ENCODE data around the gene PCDHGC4. TPM values are rescaled to one million over a fixed set of nuclear protein-coding genes. Genes with fewer than 3 reads are reported as not detected.

Gene PCDHGC4
- total RNA-seq, 2 experiments from 2014 or later: not detected

DNA sequence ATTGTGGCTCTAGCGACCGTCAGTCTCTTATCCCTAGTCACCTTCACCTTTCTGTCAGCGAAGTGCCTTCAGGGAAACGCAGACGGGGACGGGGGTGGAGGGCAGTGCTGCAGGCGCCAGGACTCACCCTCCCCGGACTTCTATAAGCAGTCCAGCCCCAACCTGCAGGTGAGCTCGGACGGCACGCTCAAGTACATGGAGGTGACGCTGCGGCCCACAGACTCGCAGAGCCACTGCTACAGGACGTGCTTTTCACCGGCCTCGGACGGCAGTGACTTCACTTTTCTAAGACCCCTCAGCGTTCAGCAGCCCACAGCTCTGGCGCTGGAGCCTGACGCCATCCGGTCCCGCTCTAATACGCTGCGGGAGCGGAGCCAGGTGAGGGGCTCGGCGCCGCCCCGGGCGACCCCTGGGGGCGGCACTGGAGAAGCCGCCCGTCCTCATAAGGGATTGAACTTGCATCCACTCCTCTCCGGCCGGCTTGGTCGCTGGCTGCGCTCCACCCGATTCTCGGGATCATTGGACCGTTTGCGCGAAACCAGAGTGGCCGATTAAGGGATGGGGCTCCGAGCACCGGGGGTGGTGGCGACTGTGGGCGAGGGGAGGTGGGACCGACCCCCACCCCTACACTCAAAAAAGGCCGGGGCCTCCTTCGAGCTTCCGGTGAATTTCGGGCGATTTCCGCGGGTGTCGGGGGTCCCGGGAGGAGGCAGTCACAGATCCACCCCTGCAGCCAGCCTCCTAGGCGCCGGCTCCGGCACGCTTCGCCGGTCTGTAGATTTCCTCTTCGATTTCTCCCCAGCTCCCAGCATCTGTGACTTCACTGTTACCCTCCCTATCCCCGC, 6.7 kb downstream of the PCDHGC4 start:
- H3K4me3 Mint-ChIP-seq: peak overlapping the region; percentile 56
- peaks cover 80% of the 10 kb centered on the region for H3K27me3 Mint-ChIP-seq (ENCODE audit: low read depth)
- POLR2A ChIA-PET: no interaction called here
- H3K27ac Mint-ChIP-seq: no peak overlapping the region
- H3K9me3 Mint-ChIP-seq (ENCODE audit: insufficient read depth): no peaks in the 10 kb centered on the region
- ATAC-seq (no peak), DNase-seq (no peak)
- CTCF ChIA-PET: interaction anchor here (1.0 to 1.3 kb wide), 3 partner anchors 13 to 71 kb away, joined by 3 to 5 read pairs (median 4); partner anchors contain the start of gene PCDHGA11
- peaks cover 2% of the 10 kb centered on the region for H3K36me3 Mint-ChIP-seq (ENCODE audit: low read depth)
- peaks cover 4% of the 10 kb centered on the region for H3K4me1 Mint-ChIP-seq (ENCODE audit: low read depth)

DNA sequence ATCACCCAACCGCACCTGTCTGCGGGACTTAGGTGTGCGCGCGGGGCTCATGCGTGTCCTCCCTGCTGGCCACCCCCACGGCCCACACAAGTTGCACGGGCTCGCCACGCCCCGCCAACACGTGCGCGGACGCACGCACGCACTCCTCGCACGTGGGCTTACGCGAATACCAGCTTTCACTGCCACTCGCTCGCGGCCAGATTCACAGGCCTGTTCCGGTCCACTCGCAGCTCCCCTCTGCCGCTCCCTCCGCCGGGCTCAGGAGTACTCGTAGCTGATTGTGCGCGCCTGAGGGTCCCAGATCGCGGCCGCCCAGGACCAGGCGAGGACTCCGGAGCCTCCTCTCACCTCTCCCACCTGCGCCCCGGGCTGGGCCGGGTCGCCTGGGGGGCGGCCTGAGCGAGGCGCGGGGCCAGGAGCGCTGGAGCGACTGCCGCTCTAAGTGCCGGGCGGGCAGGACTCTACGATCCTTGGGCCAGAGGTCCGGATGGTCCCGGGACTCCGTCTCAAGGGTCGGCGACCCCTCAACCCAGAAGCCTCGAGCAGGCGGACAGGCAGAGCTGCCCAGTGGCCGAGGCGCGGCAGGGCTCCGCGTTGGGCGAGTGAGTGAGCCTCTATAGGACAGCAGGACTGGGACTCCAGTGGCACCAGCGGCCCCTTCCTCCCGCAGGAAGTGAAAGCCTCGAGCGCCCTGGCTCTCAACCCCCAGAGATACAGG, 7.5 kb downstream of the PCDHGC4 start:
- ChIA-PET CTCF (interaction anchor here (1.0 to 1.4 kb wide), 6 partner anchors 14 to 80 kb away, joined by 3 to 6 read pairs (median 4); partner anchors contain the start of genes PCDHGA10 and PCDHGA11), POLR2A (interaction anchor here (1.0 kb wide), 1 partner anchor 8 kb away, joined by 3 read pairs; the partner anchor contains the start of gene PCDHGC4)
- Mint-ChIP-seq H3K9me3 (ENCODE audit: insufficient read depth) (no peaks in the 10 kb centered on the region), H3K4me1 (ENCODE audit: low read depth) (peaks cover 4% of the 10 kb centered on the region), H3K27me3 (ENCODE audit: low read depth) (peaks cover 76% of the 10 kb centered on the region), H3K36me3 (ENCODE audit: low read depth) (peaks cover 2% of the 10 kb centered on the region), H3K27ac (no peak overlapping the region), H3K4me3 (peak overlapping the region; percentile 56)
- peak; percentile 37 for ATAC-seq
- DNase-seq: no peak

GRCh38 chr5:141493500-141494422, 8.9 kb downstream of the PCDHGC4 start:
- ChIA-PET CTCF (interaction anchor here (0.8 to 1.5 kb wide), 5 partner anchors 18 to 81 kb away, joined by 3 to 6 read pairs (median 4); partner anchors contain the start of genes PCDHGA10 and PCDHGA12), POLR2A (interaction anchor here (0.6 to 1.0 kb wide), 2 partner anchors 10 to 20 kb away, joined by 3 read pairs; partner anchors contain the start of gene PCDHGC4)
- H3K36me3 Mint-ChIP-seq (ENCODE audit: low read depth): peaks cover 2% of the 10 kb centered on the region
- H3K27ac Mint-ChIP-seq: no peak overlapping the region
- peaks cover 4% of the 10 kb centered on the region for H3K4me1 Mint-ChIP-seq (ENCODE audit: low read depth)
- H3K27me3 Mint-ChIP-seq (ENCODE audit: low read depth): peaks cover 68% of the 10 kb centered on the region
- H3K4me3 Mint-ChIP-seq: no peak overlapping the region
- DNase-seq: no peak
- no peaks in the 10 kb centered on the region for H3K9me3 Mint-ChIP-seq (ENCODE audit: insufficient read depth)
- no peak for ATAC-seq

GRCh38 chr5:141494761-141495452, 10.1 kb downstream of the PCDHGC4 start:
- H3K9me3 Mint-ChIP-seq (ENCODE audit: insufficient read depth): no peaks in the 10 kb centered on the region
- no peak overlapping the region for H3K4me3 Mint-ChIP-seq
- peaks cover 4% of the 10 kb centered on the region for H3K4me1 Mint-ChIP-seq (ENCODE audit: low read depth)
- H3K27ac Mint-ChIP-seq: no peak overlapping the region
- DNase-seq: no peak
- POLR2A ChIA-PET: no interaction called here
- peaks cover 2% of the 10 kb centered on the region for H3K36me3 Mint-ChIP-seq (ENCODE audit: low read depth)
- peaks cover 61% of the 10 kb centered on the region for H3K27me3 Mint-ChIP-seq (ENCODE audit: low read depth)
- CTCF ChIA-PET: interaction anchor here (1.5 kb wide), 1 partner anchor 17 kb away, joined by 4 read pairs; no protein-coding TSS in a partner anchor
- ATAC-seq: no peak

DNA sequence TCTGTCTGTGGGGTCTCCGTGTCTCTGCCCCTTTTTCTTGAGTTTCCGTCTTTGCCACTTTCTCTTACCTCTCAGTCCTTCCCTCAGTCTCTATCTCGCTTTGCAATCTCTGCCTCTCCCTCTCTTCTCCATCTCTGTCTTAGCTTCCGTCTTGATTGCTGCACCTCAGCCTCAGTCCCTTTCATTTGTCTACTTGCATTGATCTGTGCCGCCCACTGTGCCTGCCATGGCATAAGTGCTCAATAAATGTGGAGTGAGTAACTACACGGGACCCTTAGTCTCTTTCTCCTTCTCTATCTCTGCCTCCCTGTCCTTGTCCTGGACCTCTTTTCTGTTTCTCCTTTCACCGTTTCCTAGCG, 10.6 kb downstream of the PCDHGC4 start:
- no peaks in the 10 kb centered on the region for H3K9me3 Mint-ChIP-seq (ENCODE audit: insufficient read depth)
- H3K4me3 Mint-ChIP-seq: no peak overlapping the region
- no peak overlapping the region for H3K27ac Mint-ChIP-seq
- CTCF ChIA-PET: no interaction called here
- DNase-seq (no peak), ATAC-seq (no peak)
- H3K27me3 Mint-ChIP-seq (ENCODE audit: low read depth): peaks cover 56% of the 10 kb centered on the region
- peaks cover 2% of the 10 kb centered on the region for H3K36me3 Mint-ChIP-seq (ENCODE audit: low read depth)
- POLR2A ChIA-PET: no interaction called here
- H3K4me1 Mint-ChIP-seq (ENCODE audit: low read depth): peaks cover 4% of the 10 kb centered on the region

GRCh38 chr5:141496038-141496437, 11.2 kb downstream of the PCDHGC4 start:
- ChIA-PET CTCF (no interaction called here), POLR2A (no interaction called here)
- ATAC-seq (no peak), DNase-seq (no peak)
- no peak overlapping the region for H3K4me3 Mint-ChIP-seq
- peaks cover 4% of the 10 kb centered on the region for H3K4me1 Mint-ChIP-seq (ENCODE audit: low read depth)
- no peak overlapping the region for H3K27ac Mint-ChIP-seq
- peaks cover 2% of the 10 kb centered on the region for H3K36me3 Mint-ChIP-seq (ENCODE audit: low read depth)
- H3K9me3 Mint-ChIP-seq (ENCODE audit: insufficient read depth): no peaks in the 10 kb centered on the region
- H3K27me3 Mint-ChIP-seq (ENCODE audit: low read depth): peaks cover 50% of the 10 kb centered on the region

GRCh38 chr5:141501761-141502160, 16.9 kb downstream of the PCDHGC4 start:
- H3K9me3 Mint-ChIP-seq (ENCODE audit: insufficient read depth): no peaks in the 10 kb centered on the region
- ChIA-PET POLR2A (no interaction called here), CTCF (no interaction called here)
- no peak for ATAC-seq
- no peak overlapping the region for H3K27ac Mint-ChIP-seq
- peaks cover 5% of the 10 kb centered on the region for H3K27me3 Mint-ChIP-seq (ENCODE audit: low read depth)
- H3K36me3 Mint-ChIP-seq (ENCODE audit: low read depth): no peaks in the 10 kb centered on the region
- no peaks in the 10 kb centered on the region for H3K4me1 Mint-ChIP-seq (ENCODE audit: low read depth)
- DNase-seq: no peak
- no peak overlapping the region for H3K4me3 Mint-ChIP-seq

DNA sequence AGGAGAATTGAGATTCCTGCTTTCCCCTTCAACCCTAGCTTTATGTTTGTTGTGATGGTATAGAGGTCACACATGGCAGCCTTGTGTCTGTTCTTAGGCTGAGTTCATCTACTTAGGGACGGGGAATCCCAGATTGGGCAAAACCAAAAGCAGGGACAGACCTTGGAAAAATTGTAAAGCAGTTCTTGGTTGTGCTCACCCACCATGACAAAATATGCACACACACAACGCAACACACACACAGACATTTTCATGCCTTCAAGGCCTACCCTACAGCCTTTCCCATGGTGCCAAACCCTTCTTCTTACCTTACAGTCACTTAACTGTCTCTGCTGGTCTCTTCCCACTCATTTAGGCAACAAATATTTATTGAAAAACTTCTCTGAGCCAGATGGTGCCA, 18.9 kb downstream of the PCDHGC4 start:
- no peaks in the 10 kb centered on the region for H3K36me3 Mint-ChIP-seq (ENCODE audit: low read depth)
- ChIA-PET POLR2A (no interaction called here), CTCF (interaction anchor here (0.9 kb wide), 1 partner anchor 9 kb away, joined by 3 read pairs; no protein-coding TSS in a partner anchor)
- H3K4me1 Mint-ChIP-seq (ENCODE audit: low read depth): no peaks in the 10 kb centered on the region
- ATAC-seq (no peak), DNase-seq (no peak)
- peaks cover 5% of the 10 kb centered on the region for H3K27me3 Mint-ChIP-seq (ENCODE audit: low read depth)
- no peak overlapping the region for H3K27ac Mint-ChIP-seq
- no peak overlapping the region for H3K4me3 Mint-ChIP-seq
- H3K9me3 Mint-ChIP-seq (ENCODE audit: insufficient read depth): no peaks in the 10 kb centered on the region

- ATAC-seq (no peak), DNase-seq (no peak)
- no peak overlapping the region for H3K4me3 Mint-ChIP-seq
- H3K4me1 Mint-ChIP-seq (ENCODE audit: low read depth): peaks cover 3% of the 10 kb centered on the region
- no peaks in the 10 kb centered on the region for H3K9me3 Mint-ChIP-seq (ENCODE audit: insufficient read depth)
- POLR2A ChIA-PET: no interaction called here
- no peak overlapping the region for H3K27ac Mint-ChIP-seq
- H3K36me3 Mint-ChIP-seq (ENCODE audit: low read depth): no peaks in the 10 kb centered on the region
- CTCF ChIA-PET: no interaction called here
- H3K27me3 Mint-ChIP-seq (ENCODE audit: low read depth): peaks cover 4% of the 10 kb centered on the region
Measured at GRCh38 chr5:141504216-141504615, 19.4 kb downstream of the PCDHGC4 start.

DNA sequence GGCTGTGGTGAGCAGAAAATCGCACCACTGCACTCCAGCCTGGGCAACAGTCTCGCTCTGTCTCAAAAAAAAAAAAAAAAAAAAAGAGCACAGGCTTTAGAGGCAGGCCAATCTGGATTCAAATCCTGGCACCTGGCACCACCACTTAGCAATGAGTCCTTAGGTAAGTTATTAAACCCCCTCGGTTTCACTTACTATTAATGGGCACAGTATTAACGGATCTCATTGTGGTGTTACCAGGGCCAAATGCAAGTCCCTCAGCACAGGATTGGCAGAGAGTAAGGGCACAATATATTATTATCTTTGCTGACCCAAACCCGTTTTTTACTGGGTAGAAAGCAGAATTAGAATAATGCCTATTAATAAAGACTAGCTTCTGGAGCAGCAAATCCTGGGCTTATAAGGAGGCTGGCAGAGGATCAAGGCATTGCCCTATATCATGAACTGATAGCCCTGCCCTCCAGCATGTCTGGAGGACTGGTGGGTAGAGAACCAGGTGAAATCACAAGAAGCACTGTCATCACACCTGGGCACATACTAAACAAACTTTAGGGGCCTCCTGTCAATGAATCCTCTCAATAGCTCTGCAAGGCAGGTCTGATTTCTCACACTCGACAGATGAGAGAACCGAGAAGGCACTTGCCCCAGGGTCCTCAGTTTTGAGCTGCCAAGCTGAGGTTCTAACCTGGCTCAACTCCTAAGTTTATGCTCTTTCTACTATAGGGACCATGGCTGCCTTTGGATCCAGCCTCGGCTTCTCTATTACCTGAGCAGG, 21.7 kb downstream of the PCDHGC4 start:
- no peak overlapping the region for H3K27ac Mint-ChIP-seq
- no peaks in the 10 kb centered on the region for H3K9me3 Mint-ChIP-seq (ENCODE audit: insufficient read depth)
- peaks cover 4% of the 10 kb centered on the region for H3K27me3 Mint-ChIP-seq (ENCODE audit: low read depth)
- POLR2A ChIA-PET: no interaction called here
- no peaks in the 10 kb centered on the region for H3K36me3 Mint-ChIP-seq (ENCODE audit: low read depth)
- DNase-seq (no peak), ATAC-seq (no peak)
- peaks cover 6% of the 10 kb centered on the region for H3K4me1 Mint-ChIP-seq (ENCODE audit: low read depth)
- no peak overlapping the region for H3K4me3 Mint-ChIP-seq
- CTCF ChIA-PET: interaction anchor here (0.9 to 1.8 kb wide), 7 partner anchors 12 to 176 kb away, joined by 3 to 6 read pairs (median 4); partner anchors contain the start of gene PCDHGB2
